MM.1S (cell line): Measurements from ENCODE around the gene SERHL2.
"Not testable (repeated sequence)": the region's sequence is repeated elsewhere in the genome, so short reads cannot be mapped to it uniquely, and the experiment has no call there.

Experiments
- DNase-seq: peaks from one replicate; pipeline ENCODE4 v3.0.0-alpha.2; 2015
- H2AFZ ChIP-seq: fragments of 300-600 bp; sonication (generic); 2 replicates; pipeline ENCODE4 v1.6.0; 2016; ENCODE audit warnings: antibody characterized with exemption, low read length
- H3F3A ChIP-seq: fragments of 300-600 bp; sonication (generic); 2 replicates; pipeline ENCODE4 v1.6.1; 2016; ENCODE audit warnings: mild to moderate bottlenecking, antibody characterized with exemption, low read length, moderate library complexity, mixed read lengths; ENCODE audit not compliant: insufficient read depth
- H3K27ac ChIP-seq: fragments of 300-600 bp; sonication (generic); 2 replicates; pipeline ENCODE4 v1.5.1; 2016; ENCODE audit warnings: mild to moderate bottlenecking, low read length
- H3K27me3 ChIP-seq: fragments of 300-600 bp; sonication (generic); replicated peaks from 2 replicates; pipeline ENCODE4 v1.6.0; 2016; ENCODE audit warnings: low read length; ENCODE audit not compliant: insufficient read depth
- H3K36me3 ChIP-seq: fragments of 300-600 bp; sonication (generic); replicated peaks from 2 replicates; pipeline ENCODE4 v1.6.1; 2016; ENCODE audit warnings: mild to moderate bottlenecking, low read length, mixed read lengths; ENCODE audit not compliant: insufficient read depth
- H3K4me1 ChIP-seq: fragments of 300-600 bp; sonication (generic); 2 replicates; pipeline ENCODE4 v1.6.1; 2016; ENCODE audit warnings: low read length, mixed read lengths
- H3K4me2 ChIP-seq: fragments of 300-600 bp; sonication (generic); 2 replicates; pipeline ENCODE4 v1.6.0; 2016; ENCODE audit warnings: low read depth, low read length
- H3K4me3 ChIP-seq: fragments of 300-600 bp; sonication (generic); 2 replicates; pipeline ENCODE4 v1.5.1; 2016; ENCODE audit warnings: low read length, mixed read lengths
- H3K79me2 ChIP-seq: fragments of 300-600 bp; sonication (generic); 2 replicates; pipeline ENCODE4 v1.6.1; 2016; ENCODE audit warnings: mixed run types, low read length, mixed read lengths
- H3K9ac ChIP-seq: fragments of 300-600 bp; sonication (generic); 2 replicates; pipeline ENCODE4 v1.6.1; 2016; ENCODE audit warnings: low read length, mixed read lengths
- H3K9me2 ChIP-seq: fragments of 300-600 bp; sonication (generic); replicated peaks from 2 replicates; pipeline ENCODE4 v1.6.1; 2016; ENCODE audit warnings: mild to moderate bottlenecking, low read length, mixed read lengths; ENCODE audit not compliant: insufficient read depth
- H3K9me3 ChIP-seq: fragments of 300-600 bp; sonication (generic); replicated peaks from 2 replicates; pipeline ENCODE4 v1.6.1; 2016; ENCODE audit warnings: mild to moderate bottlenecking, low read length, mixed read lengths; ENCODE audit not compliant: insufficient read depth
- H4K20me1 ChIP-seq: fragments of 300-600 bp; sonication (generic); 2 replicates; pipeline ENCODE4 v1.6.1; 2016; ENCODE audit warnings: mild to moderate bottlenecking, low read length, moderate library complexity, mixed read lengths; ENCODE audit not compliant: insufficient read depth
- EZH2 ChIP-seq: fragments of 300-600 bp; sonication (generic); optimal IDR thresholded peaks from 2 replicates; pipeline ENCODE3; 2017; ENCODE audit warnings: low read depth, mild to moderate bottlenecking, antibody characterized with exemption, low read length, mixed read lengths
- EZH2phosphoT487 ChIP-seq: fragments of 300-600 bp; sonication (generic); IDR thresholded peaks from 2 replicates; pipeline ENCODE4 v1.6.1; 2018; ENCODE audit warnings: antibody characterized with exemption, low read length
- TF ChIP-seq, protein P1 (sequence below): fragments of 300-600 bp; sonication (generic); IDR thresholded peaks from 2 replicates; pipeline ENCODE4 v1.5.1; 2016; ENCODE audit warnings: antibody characterized with exemption, low read length, mixed read lengths

The SERHL2 gene

DNA sequence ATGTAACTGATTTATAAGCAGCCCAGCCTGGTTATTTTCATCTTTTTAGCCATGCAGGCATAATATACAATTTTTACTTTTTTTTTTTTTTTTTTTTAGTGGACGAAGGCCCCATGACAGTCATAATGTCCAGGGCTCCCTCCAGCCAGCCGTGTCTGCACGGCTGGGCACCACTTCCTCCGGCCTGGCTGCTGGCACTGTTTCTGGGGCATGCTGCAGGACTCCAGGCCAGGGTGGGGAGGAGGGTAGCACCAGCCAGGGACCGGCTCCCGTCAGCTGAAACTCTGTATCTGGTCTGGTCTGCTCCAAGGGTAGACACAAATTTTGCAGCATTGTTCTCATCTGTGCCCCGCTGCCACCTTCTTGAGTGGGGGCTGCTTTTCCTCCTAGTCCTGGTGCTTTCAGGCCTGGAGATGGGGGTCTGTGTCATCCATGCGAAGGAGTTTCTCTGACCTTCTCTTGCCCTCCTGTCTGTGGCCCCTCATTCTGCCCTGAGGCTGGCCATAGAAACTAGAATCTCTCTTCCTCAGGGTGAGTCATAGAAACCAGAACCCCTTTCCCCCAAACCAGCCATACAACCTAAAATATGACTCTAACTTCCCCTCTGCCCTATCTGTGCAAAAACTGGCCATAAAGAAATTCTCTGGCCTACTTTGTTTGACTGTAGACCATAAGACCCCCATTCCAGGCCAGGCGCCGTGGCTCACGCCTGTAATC, 25.0 kb upstream of the SERHL2 start:
- DNase-seq: no peak
- no peak overlapping the region for H2AFZ ChIP-seq
- H3K9ac ChIP-seq: no peak overlapping the region
- H3K9me3 ChIP-seq: no peaks in the 10 kb centered on the region
- H3K4me1 ChIP-seq: peaks cover 7% of the 10 kb centered on the region
- TF ChIP-seq EZH2: no peak
- TF ChIP-seq, protein P1, sequence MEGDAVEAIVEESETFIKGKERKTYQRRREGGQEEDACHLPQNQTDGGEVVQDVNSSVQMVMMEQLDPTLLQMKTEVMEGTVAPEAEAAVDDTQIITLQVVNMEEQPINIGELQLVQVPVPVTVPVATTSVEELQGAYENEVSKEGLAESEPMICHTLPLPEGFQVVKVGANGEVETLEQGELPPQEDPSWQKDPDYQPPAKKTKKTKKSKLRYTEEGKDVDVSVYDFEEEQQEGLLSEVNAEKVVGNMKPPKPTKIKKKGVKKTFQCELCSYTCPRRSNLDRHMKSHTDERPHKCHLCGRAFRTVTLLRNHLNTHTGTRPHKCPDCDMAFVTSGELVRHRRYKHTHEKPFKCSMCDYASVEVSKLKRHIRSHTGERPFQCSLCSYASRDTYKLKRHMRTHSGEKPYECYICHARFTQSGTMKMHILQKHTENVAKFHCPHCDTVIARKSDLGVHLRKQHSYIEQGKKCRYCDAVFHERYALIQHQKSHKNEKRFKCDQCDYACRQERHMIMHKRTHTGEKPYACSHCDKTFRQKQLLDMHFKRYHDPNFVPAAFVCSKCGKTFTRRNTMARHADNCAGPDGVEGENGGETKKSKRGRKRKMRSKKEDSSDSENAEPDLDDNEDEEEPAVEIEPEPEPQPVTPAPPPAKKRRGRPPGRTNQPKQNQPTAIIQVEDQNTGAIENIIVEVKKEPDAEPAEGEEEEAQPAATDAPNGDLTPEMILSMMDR: no peak
- no peaks in the 10 kb centered on the region for H3K9me2 ChIP-seq
- H3K79me2 ChIP-seq: no peaks in the 10 kb centered on the region
- no peak overlapping the region for H3K4me3 ChIP-seq
- H3K36me3 ChIP-seq: no peaks in the 10 kb centered on the region
- peaks cover 7% of the 10 kb centered on the region for H3F3A ChIP-seq
- H4K20me1 ChIP-seq: peaks cover 13% of the 10 kb centered on the region
- no peak overlapping the region for H3K4me2 ChIP-seq
- H3K27ac ChIP-seq: no peak overlapping the region
- peaks cover 88% of the 10 kb centered on the region for H3K27me3 ChIP-seq

DNA sequence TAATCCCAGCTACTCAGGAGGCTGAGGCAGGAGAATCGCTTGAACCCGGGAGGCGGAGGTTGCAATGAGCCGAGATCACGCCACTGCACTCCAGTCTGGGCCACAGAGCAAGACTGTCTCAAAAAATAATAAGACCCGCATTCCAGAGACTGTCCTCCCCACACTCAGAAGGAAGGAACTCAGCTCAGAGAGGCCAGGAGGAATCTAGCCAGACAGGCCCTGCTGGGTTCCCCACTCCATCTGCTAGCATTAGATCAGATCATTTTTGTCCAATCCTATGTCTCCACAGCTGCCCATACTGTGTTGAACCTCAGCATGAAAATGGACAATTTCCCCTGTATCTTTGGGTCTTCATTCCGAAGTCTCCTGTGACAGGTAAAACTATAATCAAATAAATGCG, 24.3 kb upstream of the SERHL2 start:
- peaks cover 13% of the 10 kb centered on the region for H3F3A ChIP-seq
- not testable (repeated sequence) for H3K79me2 ChIP-seq, H2AFZ ChIP-seq, H3K9me3 ChIP-seq, H3K9me2 ChIP-seq, DNase-seq, H3K27ac ChIP-seq, H3K36me3 ChIP-seq, H3K4me3 ChIP-seq, H3K4me2 ChIP-seq, H3K9ac ChIP-seq
- H4K20me1 ChIP-seq: peaks cover 15% of the 10 kb centered on the region
- peaks cover 10% of the 10 kb centered on the region for H3K4me1 ChIP-seq
- H3K27me3 ChIP-seq: peaks cover 88% of the 10 kb centered on the region

DNA sequence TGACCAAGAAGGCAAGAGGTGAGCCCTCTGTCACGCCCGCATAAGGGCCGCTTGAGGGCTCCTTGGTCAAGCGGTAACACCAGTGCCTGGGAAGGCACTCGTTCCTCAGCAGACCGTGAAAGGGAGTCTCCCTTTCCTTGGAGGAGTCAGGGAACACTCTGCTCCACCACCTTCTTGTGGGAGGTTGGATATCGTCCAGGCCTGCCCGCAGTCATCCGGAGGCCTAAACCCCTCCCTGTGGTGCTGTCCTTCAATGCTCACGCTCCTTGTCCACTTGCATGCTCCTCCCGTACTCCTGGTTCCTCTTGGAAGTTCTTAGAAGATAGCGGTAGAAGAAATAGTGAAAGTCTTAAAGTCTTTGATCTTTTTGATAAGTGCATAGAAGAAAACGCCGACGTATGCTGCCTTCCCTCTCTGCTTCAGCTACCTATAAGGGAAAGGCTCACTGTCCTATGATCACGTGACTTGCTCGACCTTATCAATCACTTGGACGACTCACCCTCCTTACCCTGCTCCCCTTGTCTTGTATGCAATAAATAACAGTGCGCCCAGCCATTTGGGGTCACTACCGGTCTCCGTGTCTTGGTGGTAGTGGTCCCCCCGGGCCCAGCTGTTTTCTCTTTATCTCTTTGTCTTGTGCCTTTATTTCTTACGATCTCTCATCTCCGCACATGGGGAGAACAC, 22.2 kb upstream of the SERHL2 start:
- Histone ChIP-seq H3K27me3 (peaks cover 85% of the 10 kb centered on the region), H3K4me1 (peaks cover 15% of the 10 kb centered on the region), H4K20me1 (peaks cover 15% of the 10 kb centered on the region), H3F3A (peaks cover 16% of the 10 kb centered on the region)
- H3K9me3 ChIP-seq, H3K79me2 ChIP-seq, H3K9ac ChIP-seq, H3K4me2 ChIP-seq, H3K4me3 ChIP-seq, H2AFZ ChIP-seq, H3K36me3 ChIP-seq, DNase-seq, H3K27ac ChIP-seq, H3K9me2 ChIP-seq: not testable (repeated sequence)

DNA sequence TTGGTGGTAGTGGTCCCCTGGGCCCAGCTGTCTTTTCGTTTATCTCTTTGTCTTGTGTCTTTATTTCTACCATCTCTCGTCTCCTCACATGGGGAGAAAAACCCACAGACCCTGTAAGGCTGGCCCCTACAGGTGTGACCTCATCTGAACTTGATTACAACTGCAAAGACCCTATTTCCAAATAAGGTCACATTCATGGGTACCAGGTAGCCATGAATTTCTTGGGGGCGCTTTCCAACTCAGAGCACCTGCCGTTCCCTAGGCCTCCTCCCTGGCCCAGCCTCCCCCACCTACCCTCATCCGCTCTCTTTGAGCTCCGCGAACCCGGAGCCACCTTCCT, 20.1 kb upstream of the SERHL2 start:
- H3K9me2 ChIP-seq: no peaks in the 10 kb centered on the region
- H3K79me2 ChIP-seq: no peaks in the 10 kb centered on the region
- H3K4me3 ChIP-seq: peak overlapping the region; percentile 46; the same call in 1 of the 2 replicates
- H3F3A ChIP-seq: peaks cover 25% of the 10 kb centered on the region
- peaks cover 25% of the 10 kb centered on the region for H3K4me1 ChIP-seq
- peak overlapping the region; percentile 80 for H3K4me2 ChIP-seq
- H4K20me1 ChIP-seq: peaks cover 15% of the 10 kb centered on the region
- H3K9ac ChIP-seq: 0 out of 2 replicates have a peak overlapping the region, but pooled peaks have one; percentile 5
- H3K9me3 ChIP-seq: no peaks in the 10 kb centered on the region
- H2AFZ ChIP-seq: no peak overlapping the region
- H3K27me3 ChIP-seq: peaks cover 80% of the 10 kb centered on the region
- no peaks in the 10 kb centered on the region for H3K36me3 ChIP-seq
- TF ChIP-seq, protein P1: no peak
- TF ChIP-seq EZH2 (no peak), EZH2phosphoT487 (no peak)
- peak overlapping the region; percentile 43; the same call in 1 of the 2 replicates for H3K27ac ChIP-seq
- DNase-seq: no peak

GRCh38 chr22:42535082-42535731, 18.5 kb upstream of the SERHL2 start:
- DNase-seq, H3K4me2 ChIP-seq, H3K27ac ChIP-seq, H3K9me2 ChIP-seq, H3K36me3 ChIP-seq, H3K9ac ChIP-seq, H3K79me2 ChIP-seq, H2AFZ ChIP-seq, H3K9me3 ChIP-seq, H3K4me3 ChIP-seq: not testable (repeated sequence)
- peaks cover 25% of the 10 kb centered on the region for H3F3A ChIP-seq
- peaks cover 15% of the 10 kb centered on the region for H4K20me1 ChIP-seq
- H3K27me3 ChIP-seq: peaks cover 72% of the 10 kb centered on the region
- H3K4me1 ChIP-seq: peaks cover 28% of the 10 kb centered on the region
